ENCODE results near the gene STYK1.

GRCh38 chr12:10601860-10602259 lies 72.0 kb downstream of the STYK1 start:
- TF ChIP-seq CTCF (IDR thresholded peaks at IDR 0.05 in 2 of 3, conservative IDR thresholded peaks at IDR 0.05 in 1 of 3; ENCODE audit: control insufficient read depth in 2 of 3, extremely low read depth in 1 of 3, insufficient read depth in 1 of 3, low read depth in 3 of 3, low read length in 3 of 3) (no peak), IRF4 (IDR thresholded peaks at IDR 0.05; ENCODE audit: low read depth, low read length) (no peak), ETV6 (conservative IDR thresholded peaks at IDR 0.05 in 1 of 2, IDR thresholded peaks at IDR 0.05 in 1 of 2; ENCODE audit: borderline replicate concordance in 1 of 2, low read depth in 1 of 2) (no peak), EP300 (IDR thresholded peaks at IDR 0.05; ENCODE audit: borderline replicate concordance in 1 of 2, control insufficient read depth in 1 of 2, low read depth in 2 of 2, low read length in 2 of 2) (no peak), GABPA (IDR thresholded peaks at IDR 0.05; ENCODE audit: low read depth) (no peak), SUPT20H (IDR thresholded peaks at IDR 0.05; ENCODE audit: borderline replicate concordance, control insufficient read depth, low read depth, low read length) (no peak), SRF (IDR thresholded peaks at IDR 0.05; ENCODE audit: low read depth in 2 of 2, low read length in 2 of 2) (no peak), NFYB (IDR thresholded peaks at IDR 0.05; ENCODE audit: insufficient read depth, low read depth, low read length) (no peak), CHD2 (IDR thresholded peaks at IDR 0.05; ENCODE audit: borderline replicate concordance, low read depth, low read length) (no peak)

All from GM12878 (cell line).